Measurements from ENCODE around the gene ZBTB42. TPM values are rescaled to one million over a fixed set of nuclear protein-coding genes. Genes with fewer than 3 reads are reported as not detected.

Gene ZBTB42
- total and polyA plus RNA-seq, 2 of the 4 experiments (the other 2 are of a cell fraction): 1.3 to 2.3 TPM

GRCh38 chr14:104827177-104828055 lies 26.5 kb downstream of the ZBTB42 start:
- ATAC-seq (ENCODE audit: low read depth): peak; percentile 30
- no peaks in the 10 kb centered on the region for H3K36me3 ChIP-seq (ENCODE audit: control insufficient read depth, insufficient read depth, low read length)
- CTCF ChIA-PET: interaction anchor here (0.5 to 1.0 kb wide), 6 partner anchors 27 to 111 kb away, joined by 3 to 4 read pairs (median 4); partner anchors contain the start of gene ZBTB42

More at GRCh38 chr14:104827177-104828055, 26.5 kb downstream of the ZBTB42 start:
- Histone ChIP-seq H2AK5ac (ENCODE audit: low read depth, low read length) (peak overlapping the region; percentile 33; the same call in 1 of the 2 replicates), H3K23ac (ENCODE audit: low read depth, low read length) (peak overlapping the region; percentile 29; the same call in 1 of the 2 replicates), H3K27me3 (ENCODE audit: control insufficient read depth, insufficient read depth, low read length) (no peaks in the 10 kb centered on the region; the same call in 1 of the 2 replicates), H4K91ac (ENCODE audit: insufficient read depth, low read depth, low read length) (no peak overlapping the region), H3K27ac (ENCODE audit: insufficient read depth, low read length) (no peak overlapping the region; the same call in 1 of the 2 replicates), H2AK9ac (replicated peaks; ENCODE audit: low read depth, low read length, poor library complexity) (peak overlapping the region; percentile 93), H3K79me1 (ENCODE audit: low read depth in 1 of 2, low read length in 2 of 2) (0 out of 4 replicates have a peak, but pooled peaks cover 0 to 3% of the 10 kb centered on the region in 2 experiments), H2BK120ac (ENCODE audit: low read depth, low read length) (no peak overlapping the region), H4K8ac (ENCODE audit: low read depth in 2 of 2, low read length in 2 of 2) (peak overlapping the region in 1 of 2 experiments; percentile 69; a peak in 1 of 4 replicates), H3K9me3 (ENCODE audit: control insufficient read depth, insufficient read depth, low read length) (no peaks in the 10 kb centered on the region), H2BK5ac (ENCODE audit: low read depth, low read length, poor library complexity, severe bottlenecking) (no peak overlapping the region), H4K5ac (ENCODE audit: low read depth, low read length) (no peak overlapping the region), H3K4ac (ENCODE audit: low read depth, low read length) (peak overlapping the region; percentile 40), H3K18ac (ENCODE audit: low read depth, low read length) (no peak overlapping the region), H3K4me3 (ENCODE audit: insufficient read depth, low read depth, low read length) (peak overlapping the region; percentile 54), H2BK20ac (ENCODE audit: low read depth, low read length) (no peak overlapping the region), H4K20me1 (ENCODE audit: insufficient read depth, low read length) (no peaks in the 10 kb centered on the region), H2AFZ (replicated peaks; ENCODE audit: low read length, poor library complexity) (peak overlapping the region; percentile 93), H3K4me2 (ENCODE audit: low read depth, low read length) (peak overlapping the region; percentile 56), H3K4me1 (ENCODE audit: control insufficient read depth, insufficient read depth, low read length) (peaks cover 5% of the 10 kb centered on the region), H2BK15ac (ENCODE audit: low read depth, low read length) (no peak overlapping the region), H3K56ac (ENCODE audit: extremely low read depth, insufficient read depth, low read length) (no peak overlapping the region), H3K9me1 (ENCODE audit: insufficient read depth, low read length) (peaks cover 3% of the 10 kb centered on the region; the same call in 1 of the 2 replicates), H3K14ac (replicated peaks; ENCODE audit: low read depth, low read length) (no peak overlapping the region), H3K9ac (ENCODE audit: low read depth, low read length) (peak overlapping the region; percentile 50)
- intact Hi-C loops (cut with micrococcal nuclease): loop anchor here (5.0 kb wide), 1 partner anchor 40 kb away; the partner anchor contains the start of gene CEP170B
- dilution Hi-C loops (cut with HindIII; ENCODE audit: low sequenced_read_pairs, unreplicated experiment): no loop called here
- in situ Hi-C loops (cut with MboI; ENCODE audit: low sequenced_read_pairs): no loop called here
- 15% methylated on average over 16 of the region's 39 CpGs; no CpG with 5 or more reads in 1 of the 2 experiments for WGBS, 2 experiments (ENCODE audit: extremely low coverage in 2 of 2, insufficient read length in 1 of 2)
- POLR2A ChIA-PET (ENCODE audit: unreplicated experiment): no interaction called here
- BruUV-seq (replicated peaks): no TSS peak
- peak; percentile 33 for TF ChIP-seq RAD21 (IDR thresholded peaks at IDR 0.05; ENCODE audit: low read length)
- TF ChIP-seq, protein P1, sequence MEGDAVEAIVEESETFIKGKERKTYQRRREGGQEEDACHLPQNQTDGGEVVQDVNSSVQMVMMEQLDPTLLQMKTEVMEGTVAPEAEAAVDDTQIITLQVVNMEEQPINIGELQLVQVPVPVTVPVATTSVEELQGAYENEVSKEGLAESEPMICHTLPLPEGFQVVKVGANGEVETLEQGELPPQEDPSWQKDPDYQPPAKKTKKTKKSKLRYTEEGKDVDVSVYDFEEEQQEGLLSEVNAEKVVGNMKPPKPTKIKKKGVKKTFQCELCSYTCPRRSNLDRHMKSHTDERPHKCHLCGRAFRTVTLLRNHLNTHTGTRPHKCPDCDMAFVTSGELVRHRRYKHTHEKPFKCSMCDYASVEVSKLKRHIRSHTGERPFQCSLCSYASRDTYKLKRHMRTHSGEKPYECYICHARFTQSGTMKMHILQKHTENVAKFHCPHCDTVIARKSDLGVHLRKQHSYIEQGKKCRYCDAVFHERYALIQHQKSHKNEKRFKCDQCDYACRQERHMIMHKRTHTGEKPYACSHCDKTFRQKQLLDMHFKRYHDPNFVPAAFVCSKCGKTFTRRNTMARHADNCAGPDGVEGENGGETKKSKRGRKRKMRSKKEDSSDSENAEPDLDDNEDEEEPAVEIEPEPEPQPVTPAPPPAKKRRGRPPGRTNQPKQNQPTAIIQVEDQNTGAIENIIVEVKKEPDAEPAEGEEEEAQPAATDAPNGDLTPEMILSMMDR (conservative IDR thresholded peaks at IDR 0.05; ENCODE audit: low read depth, low read length): peak; percentile 49
- TF ChIP-seq BHLHE40 (IDR thresholded peaks at IDR 0.05; ENCODE audit: low read depth, low read length): no peak
- 0 out of 2 replicates have a peak, but pooled peaks have one; percentile 20 for TF ChIP-seq SMC3 (IDR thresholded peaks at IDR 0.05; ENCODE audit: low read depth, low read length)
- peak; percentile 32 for DNase-seq
